Spinal cord (tissue), 10 donors: ENCODE measurements around the gene SHISA2. TPM values are rescaled to one million over a fixed set of nuclear protein-coding genes. Genes with fewer than 3 reads are reported as not detected.
A peak's percentile ranks its signal among the peaks of the same experiment; 100 is the strongest.
"Not testable (repeated sequence)": the region's sequence is repeated elsewhere in the genome, so short reads cannot be mapped to it uniquely, and the experiment has no call there.

Experiments used
- DNase-seq, 6 donors: peaks; one replicate each; pipeline versions ENCODE4 v3.0.0 to v3.0.0-alpha.2; 2013 to 2015; ENCODE audit warnings: low spot score in 6 of 6, low read depth in 4 of 6
- H3K27ac ChIP-seq: one replicate; pipeline ENCODE4 v1.5.1; 2013; ENCODE audit warnings: low read depth, low read length, control low read depth
- H3K27me3 ChIP-seq: one replicate; pipeline ENCODE4 v1.6.1; 2013; ENCODE audit warnings: low read length; ENCODE audit not compliant: control insufficient read depth, insufficient read depth
- H3K36me3 ChIP-seq: one replicate; pipeline ENCODE4 v1.6.1; 2013; ENCODE audit warnings: low read length; ENCODE audit not compliant: control insufficient read depth, insufficient read depth
- H3K4me1 ChIP-seq: one replicate; pipeline ENCODE4 v1.6.1; 2013; ENCODE audit warnings: low read length; ENCODE audit not compliant: control insufficient read depth, insufficient read depth
- H3K4me3 ChIP-seq: one replicate; pipeline ENCODE4 v1.5.1; 2013; ENCODE audit warnings: low read depth, low read length, control low read depth
- H3K9me3 ChIP-seq: one replicate; pipeline ENCODE4 v1.6.1; 2013; ENCODE audit warnings: low read length; ENCODE audit not compliant: control insufficient read depth, insufficient read depth
- WGBS: methylation state at CpG from one replicate; pipeline ENCODE4 v1.1.5; 2013; ENCODE audit warnings: missing lambda C conversion rate; ENCODE audit not compliant: insufficient coverage; 5-methylcytosine and 5-hydroxymethylcytosine counted together
- polyA plus RNA-seq, 2 donors: library from polyadenylated mRNA; unstranded; fragments of 120-200 nt; gene quantifications; one replicate each; pipeline ENCODE4 v1.2.1, GENCODE V29; 2013; ENCODE audit not compliant: insufficient read length in 2 of 2
- total RNA-seq, 2 donors: library from RNA; depleted of rRNA in 1 of 2; stranded (reverse); fragments of 120-200 nt in 1 of 2; fragments of >200 nt in 1 of 2; gene quantifications; one replicate each; pipeline versions ENCODE4 v1.2.3 to v1.2.4, GENCODE V29; 2013 to 2014
- donor health status: healthy.

Gene SHISA2
- total and polyA plus RNA-seq, 4 donors = 3.5 to 20.8 (median 6.4) TPM

DNA sequence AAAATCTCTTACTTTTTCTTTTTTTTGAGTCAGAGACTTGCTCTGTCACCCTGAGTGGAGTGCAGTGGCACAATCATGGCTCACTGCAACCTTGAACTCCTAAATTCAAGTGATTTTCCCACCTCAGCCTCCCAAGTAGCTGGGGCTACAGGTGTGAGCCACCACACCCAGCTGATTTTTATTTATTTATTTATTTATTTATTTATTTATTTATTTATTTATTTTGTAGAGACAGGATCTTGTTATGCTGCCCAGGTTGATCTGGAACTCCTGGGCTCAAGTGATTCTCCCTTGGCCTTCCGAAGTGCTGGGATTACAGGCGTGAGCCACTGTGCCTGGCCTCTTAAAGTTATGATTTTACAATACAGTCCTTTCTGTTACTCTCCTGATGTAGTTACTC is 16.6 kb upstream of the SHISA2 start:
- H3K27ac ChIP-seq, H3K4me3 ChIP-seq, H3K4me1 ChIP-seq, H3K36me3 ChIP-seq, H3K27me3 ChIP-seq, H3K9me3 ChIP-seq, DNase-seq: not testable (repeated sequence)
- no CpG with 5 or more reads among the region's 2 CpGs for WGBS

DNA sequence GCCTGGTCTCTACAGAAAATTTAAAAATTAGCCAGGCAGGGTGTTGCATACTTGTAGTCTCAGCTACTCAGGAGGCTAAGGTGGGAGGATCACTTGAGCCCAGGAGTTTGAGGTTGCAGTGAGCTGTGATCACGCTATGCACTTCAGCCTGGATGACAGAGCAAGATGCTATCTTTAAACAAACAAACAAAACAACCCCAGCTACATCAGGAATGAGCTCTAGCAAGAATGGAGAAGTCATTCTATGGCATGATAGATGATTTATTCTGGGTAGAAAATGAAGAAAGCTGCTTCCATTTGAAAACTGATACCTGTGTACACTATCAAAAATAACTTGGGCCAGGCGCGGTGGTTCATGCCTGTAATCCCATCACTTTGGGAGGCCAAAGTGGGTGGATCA is 15.8 kb upstream of the SHISA2 start:
- H3K27ac ChIP-seq = no peak overlapping the region
- no peaks in the 10 kb centered on the region for H3K9me3 ChIP-seq
- no peak for DNase-seq
- no peaks in the 10 kb centered on the region for H3K36me3 ChIP-seq
- no peaks in the 10 kb centered on the region for H3K4me1 ChIP-seq
- no peak overlapping the region for H3K4me3 ChIP-seq
- no peaks in the 10 kb centered on the region for H3K27me3 ChIP-seq
- 88% methylated on average over 2 of the region's 3 CpGs for WGBS

DNA sequence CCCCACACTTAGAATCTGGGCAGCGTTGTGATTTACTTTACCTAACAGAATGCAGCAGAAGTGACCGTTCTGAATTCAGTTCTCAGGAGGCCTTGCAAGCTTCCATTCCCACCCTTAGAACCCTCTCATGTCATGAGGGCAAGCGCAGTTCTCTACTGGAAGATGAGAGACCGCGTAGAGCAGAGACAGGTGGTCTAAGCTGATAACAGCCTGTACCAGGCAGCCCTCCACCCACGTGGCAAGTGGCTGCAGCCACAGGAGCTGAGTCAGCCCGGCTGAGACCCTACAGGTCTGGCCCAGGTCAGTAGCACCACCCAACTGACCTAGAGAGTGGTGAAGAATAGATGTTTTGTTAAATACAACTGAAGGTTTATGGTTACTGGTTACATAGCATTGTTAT is 14.7 kb upstream of the SHISA2 start:
- not testable (repeated sequence) for H3K27me3 ChIP-seq, H3K36me3 ChIP-seq, H3K27ac ChIP-seq, H3K9me3 ChIP-seq, H3K4me1 ChIP-seq, DNase-seq, H3K4me3 ChIP-seq
- 90% methylated on average over 7 of the region's 7 CpGs for WGBS

DNA sequence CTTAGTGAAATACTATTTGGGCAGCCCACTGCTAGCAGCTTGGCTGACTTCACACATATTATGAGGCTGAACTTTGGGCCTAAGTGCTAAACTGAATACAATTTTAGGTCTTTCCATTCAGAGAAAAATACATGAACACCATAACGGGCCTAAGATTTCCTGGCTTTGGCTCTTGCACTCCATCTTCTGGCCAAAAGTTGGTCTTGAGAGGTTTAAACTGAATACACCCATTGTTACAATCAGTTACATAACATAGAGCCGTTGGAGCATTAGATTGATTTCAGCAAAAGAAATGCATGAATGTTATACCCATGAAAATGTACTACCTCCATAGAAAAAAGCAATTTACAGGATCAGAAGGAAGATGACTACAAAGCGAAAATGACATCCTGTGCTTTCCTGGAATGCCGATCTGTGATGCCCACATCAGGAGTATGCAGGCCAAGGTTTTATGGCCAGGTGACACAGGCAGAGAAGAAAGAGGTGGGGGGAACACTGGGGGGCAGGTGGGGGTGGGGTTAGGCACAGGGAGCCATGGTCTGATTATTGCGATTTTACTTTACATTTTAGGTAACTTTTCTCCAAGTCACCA is 11.1 kb upstream of the SHISA2 start:
- H3K4me3 ChIP-seq = no peak overlapping the region
- WGBS = no CpG with 5 or more reads among the region's 5 CpGs
- H3K27ac ChIP-seq = no peak overlapping the region
- no peaks in the 10 kb centered on the region for H3K4me1 ChIP-seq
- H3K9me3 ChIP-seq = no peaks in the 10 kb centered on the region
- no peaks in the 10 kb centered on the region for H3K27me3 ChIP-seq
- peak in 2 of 6 donors; percentile 91 to 94 for DNase-seq
- no peaks in the 10 kb centered on the region for H3K36me3 ChIP-seq

DNA sequence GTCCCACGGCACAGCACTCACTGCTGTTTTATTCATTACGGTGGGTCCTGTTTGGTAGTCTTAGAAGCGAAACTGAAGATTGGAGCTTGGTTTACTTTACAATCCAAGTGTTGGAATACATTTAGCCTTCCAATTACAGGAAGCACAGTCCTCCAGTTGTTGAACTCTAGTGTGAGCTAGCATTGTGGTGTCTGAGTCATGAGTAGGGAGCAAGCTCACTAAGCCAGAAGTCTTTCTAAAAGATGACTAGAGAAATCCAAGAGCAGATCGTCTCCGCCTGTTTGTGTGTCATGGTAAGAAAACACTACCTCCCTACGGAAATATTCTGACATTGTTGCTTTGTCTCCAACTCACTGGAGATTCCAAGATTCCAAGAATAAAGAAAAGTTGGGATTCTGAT is 10.1 kb upstream of the SHISA2 start:
- Histone ChIP-seq H3K4me1 (no peaks in the 10 kb centered on the region), H3K4me3 (no peak overlapping the region), H3K9me3 (no peaks in the 10 kb centered on the region), H3K36me3 (no peaks in the 10 kb centered on the region), H3K27me3 (no peaks in the 10 kb centered on the region), H3K27ac (no peak overlapping the region)
- WGBS = no CpG with 5 or more reads among the region's 6 CpGs
- DNase-seq = no peak

DNA sequence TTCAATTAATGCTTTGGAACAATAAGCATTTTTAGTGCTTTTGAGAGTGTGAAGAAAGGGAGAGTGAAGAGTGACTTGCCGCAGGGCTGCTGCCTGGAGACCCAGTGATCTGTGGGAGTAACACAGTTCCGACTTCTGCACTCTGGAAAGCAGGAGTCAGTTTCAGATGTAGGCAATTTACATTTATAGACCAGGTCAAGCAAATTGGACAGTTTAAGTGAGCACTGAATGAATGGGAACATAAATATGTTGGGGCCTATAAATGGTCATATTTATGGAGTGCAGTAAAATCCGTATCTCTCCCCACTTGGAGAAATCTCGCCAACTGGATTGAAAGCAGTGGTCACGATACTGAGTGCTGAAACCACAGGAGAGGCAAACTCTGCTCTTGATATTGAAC is 9.4 kb upstream of the SHISA2 start:
- Histone ChIP-seq H3K4me1 (no peaks in the 10 kb centered on the region), H3K36me3 (no peaks in the 10 kb centered on the region), H3K27ac (no peak overlapping the region), H3K4me3 (no peak overlapping the region), H3K27me3 (no peaks in the 10 kb centered on the region), H3K9me3 (no peaks in the 10 kb centered on the region)
- WGBS = 82% methylated on average over 4 of the region's 5 CpGs
- no peak for DNase-seq

DNA sequence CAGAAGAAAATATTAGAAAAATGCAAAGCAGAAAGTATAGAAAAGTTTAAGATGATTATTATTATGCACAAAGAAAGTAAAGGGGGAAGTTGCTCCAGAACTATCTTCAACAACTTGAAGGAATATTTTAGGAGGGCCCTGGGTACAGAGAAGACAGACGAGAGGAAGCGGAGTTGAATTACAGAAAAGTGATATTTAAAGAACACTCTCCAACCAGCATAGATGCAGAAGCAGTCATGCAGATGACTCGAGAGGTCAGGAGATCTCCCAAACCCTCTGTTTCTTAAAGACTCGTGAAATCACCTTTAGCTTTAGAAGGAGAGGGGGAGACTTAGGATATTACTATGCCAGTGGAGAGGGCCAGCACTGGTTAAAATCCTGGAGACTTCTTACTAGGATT is 8.5 kb upstream of the SHISA2 start:
- no peaks in the 10 kb centered on the region for H3K27me3 ChIP-seq
- no peaks in the 10 kb centered on the region for H3K9me3 ChIP-seq
- WGBS = no CpG with 5 or more reads among the region's 4 CpGs
- no peaks in the 10 kb centered on the region for H3K36me3 ChIP-seq
- H3K4me3 ChIP-seq = no peak overlapping the region
- H3K27ac ChIP-seq = no peak overlapping the region
- no peak for DNase-seq
- no peaks in the 10 kb centered on the region for H3K4me1 ChIP-seq

DNA sequence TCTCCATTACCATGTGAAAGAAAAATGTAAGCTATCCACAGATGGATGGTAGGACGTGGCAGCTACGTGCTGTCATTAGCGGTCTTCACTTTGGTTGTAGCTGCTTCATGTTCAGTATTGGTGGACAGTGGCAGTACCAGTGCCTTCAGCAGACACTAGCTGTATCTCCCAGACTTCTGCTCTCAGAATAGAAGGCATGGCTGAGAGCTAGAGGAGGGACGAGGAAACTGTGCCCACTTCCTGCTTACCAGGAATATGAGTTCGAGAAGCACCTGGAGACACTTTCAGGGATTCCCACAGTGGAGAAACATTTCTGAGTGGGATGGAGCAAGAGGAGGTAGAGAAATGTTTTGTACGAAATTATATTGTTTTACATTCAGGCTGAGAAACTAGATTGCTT is 6.9 kb upstream of the SHISA2 start:
- Histone ChIP-seq H3K4me1 (no peaks in the 10 kb centered on the region), H3K4me3 (no peak overlapping the region), H3K9me3 (no peaks in the 10 kb centered on the region), H3K27me3 (peaks cover 4% of the 10 kb centered on the region), H3K36me3 (no peaks in the 10 kb centered on the region), H3K27ac (no peak overlapping the region)
- no peak for DNase-seq
- WGBS = 92% methylated on average over 2 of the region's 6 CpGs

DNA sequence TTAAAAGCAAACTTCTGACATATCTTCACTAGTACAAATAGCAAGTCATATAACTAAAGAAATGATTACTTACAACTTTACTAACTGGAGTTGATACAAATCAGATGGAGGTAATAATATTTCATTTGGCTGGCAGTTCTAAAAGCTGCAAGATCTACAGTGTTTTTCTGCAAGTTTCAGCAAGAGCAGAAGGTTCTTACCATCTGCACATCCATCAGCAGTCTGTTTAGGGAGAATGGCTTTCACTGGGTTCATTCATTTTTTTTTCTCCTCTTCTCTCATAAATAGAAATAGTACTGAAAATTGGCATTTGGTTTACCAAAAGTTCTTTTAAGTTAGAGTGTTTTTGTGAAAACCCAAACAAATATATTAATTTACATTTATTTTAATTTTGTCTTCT is 3.1 kb upstream of the SHISA2 start:
- Histone ChIP-seq H3K36me3 (no peaks in the 10 kb centered on the region), H3K4me1 (peaks cover 18% of the 10 kb centered on the region), H3K27ac (no peak overlapping the region), H3K27me3 (peaks cover 31% of the 10 kb centered on the region), H3K9me3 (no peaks in the 10 kb centered on the region), H3K4me3 (no peak overlapping the region)
- DNase-seq = peak in 2 of 6 donors; percentile 39 to 94

DNA sequence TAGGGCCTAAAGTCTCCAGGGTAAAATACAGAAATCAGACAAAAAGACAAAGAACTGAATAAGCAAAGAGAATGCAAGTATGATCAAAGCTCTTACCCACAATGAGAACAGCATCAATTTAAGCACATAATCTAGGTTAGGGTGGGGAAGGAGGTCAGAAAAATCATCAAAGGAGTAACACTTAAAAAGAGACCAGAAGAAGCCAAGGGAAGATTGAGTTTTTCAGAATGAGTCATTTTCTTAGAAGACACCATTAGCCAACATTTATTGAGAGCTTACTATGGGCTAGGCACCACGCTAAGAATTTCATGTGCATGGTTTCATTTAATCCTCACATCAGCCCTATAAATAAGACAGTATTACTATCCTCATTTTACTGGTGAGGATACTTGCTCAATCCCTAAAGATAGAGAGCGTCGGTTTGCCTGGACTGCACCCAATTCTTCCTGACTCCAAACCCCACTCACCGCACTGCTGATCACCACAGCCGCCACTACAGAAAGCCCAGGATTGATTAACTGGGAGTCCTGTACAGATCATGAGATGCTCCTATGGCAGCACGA is 1.7 kb upstream of the SHISA2 start:
- Histone ChIP-seq H3K4me3 (no peak overlapping the region), H3K27ac (no peak overlapping the region), H3K4me1 (peaks cover 24% of the 10 kb centered on the region), H3K27me3 (peaks cover 45% of the 10 kb centered on the region), H3K9me3 (no peaks in the 10 kb centered on the region), H3K36me3 (no peaks in the 10 kb centered on the region)
- no peak for DNase-seq
- WGBS = 74% methylated on average over 3 of the region's 6 CpGs
